Coronary artery (tissue), 2 donors: ENCODE measurements around the gene RICTOR.
"Not testable (repeated sequence)": the region's sequence is repeated elsewhere in the genome, so short reads cannot be mapped to it uniquely, and the experiment has no call there.

Experiments
- DNase-seq: peaks from one replicate; pipeline ENCODE4 v3.0.0-alpha.2; 2017; ENCODE audit warnings: low spot score
- H3K27ac ChIP-seq, 2 donors: fragments of 200-600 bp; sonication (generic); one replicate each; pipeline ENCODE4 v1.5.1; 2016 to 2019
- H3K4me3 ChIP-seq: fragments of 200-600 bp; sonication (generic); 2 replicates; pipeline ENCODE4 v1.5.1; 2016; ENCODE audit warnings: mild to moderate bottlenecking, moderate library complexity
- CTCF ChIP-seq: fragments of 200-600 bp; sonication (generic); IDR thresholded peaks from one replicate; pipeline ENCODE4 v1.5.1; 2019; ENCODE audit warnings: antibody characterized with exemption

The RICTOR gene

DNA sequence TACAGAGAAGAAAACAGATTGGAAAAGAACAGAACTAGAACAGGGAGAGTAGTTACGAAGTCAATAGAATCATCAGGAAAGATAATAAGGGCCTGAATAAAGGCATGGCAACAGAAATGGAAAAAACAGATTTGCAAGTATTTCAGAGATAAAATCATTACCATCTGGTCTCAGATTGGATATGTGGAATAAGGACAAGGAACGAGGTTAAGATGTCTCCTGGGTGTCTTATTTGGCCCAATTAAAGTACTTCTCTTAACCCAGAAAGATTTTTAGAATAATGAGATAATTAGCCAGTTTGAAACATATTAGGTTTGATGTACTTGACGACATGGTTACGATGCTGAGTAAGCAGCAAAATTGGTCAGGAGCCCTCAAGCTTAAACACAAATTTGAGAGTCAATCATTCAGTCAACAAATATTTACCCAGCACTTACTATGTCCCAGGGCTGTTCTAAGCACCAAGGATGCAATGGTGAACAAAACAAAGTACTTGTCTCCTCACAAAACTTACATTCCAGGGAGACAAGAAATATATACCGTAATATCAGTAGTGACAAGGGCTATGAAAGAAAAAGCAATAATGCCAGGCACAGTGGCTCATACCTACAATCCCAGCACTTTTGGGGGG is 18.3 kb downstream of the RICTOR start:
- Histone ChIP-seq H3K4me3 (no peak overlapping the region), H3K27ac (no peak overlapping the region)
- DNase-seq, result no peak
- no peak for TF ChIP-seq CTCF

DNA sequence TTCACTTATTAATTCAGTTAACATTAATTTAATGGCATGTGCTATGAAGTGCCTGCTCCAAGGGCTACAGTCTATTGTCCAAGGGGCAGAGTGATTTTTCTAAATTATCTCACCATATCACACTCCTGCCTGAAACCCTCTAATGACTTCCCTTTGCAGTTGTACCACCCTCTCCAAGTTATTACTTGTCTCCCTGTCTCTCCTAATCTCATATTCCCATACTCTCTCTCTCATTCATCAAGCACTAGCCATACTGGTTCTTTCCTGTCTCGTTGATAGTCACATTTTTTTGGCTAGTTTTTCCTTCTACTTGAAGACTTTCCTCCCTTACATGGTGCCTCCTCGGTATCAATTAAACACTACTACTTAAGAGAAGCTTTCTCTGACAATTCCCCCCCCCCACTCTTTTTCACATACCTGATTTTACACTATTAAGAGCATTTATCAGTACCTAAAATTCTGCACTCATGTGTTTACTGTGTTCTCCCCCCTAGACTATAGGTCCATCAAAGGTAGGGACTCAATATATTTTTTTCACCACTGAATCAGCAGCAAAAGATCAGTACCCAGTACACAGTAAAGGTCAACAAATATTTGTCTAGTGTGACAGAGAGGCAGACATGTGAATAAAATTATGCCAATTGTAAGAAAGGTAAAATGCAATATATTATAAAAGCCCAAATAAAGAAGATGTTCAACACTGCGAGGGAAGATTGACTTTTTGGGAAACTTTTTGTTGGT is 19.0 kb downstream of the RICTOR start:
- no peak overlapping the region for H3K4me3 ChIP-seq
- DNase-seq, result no peak
- no peak overlapping the region for H3K27ac ChIP-seq
- TF ChIP-seq CTCF, result no peak

DNA sequence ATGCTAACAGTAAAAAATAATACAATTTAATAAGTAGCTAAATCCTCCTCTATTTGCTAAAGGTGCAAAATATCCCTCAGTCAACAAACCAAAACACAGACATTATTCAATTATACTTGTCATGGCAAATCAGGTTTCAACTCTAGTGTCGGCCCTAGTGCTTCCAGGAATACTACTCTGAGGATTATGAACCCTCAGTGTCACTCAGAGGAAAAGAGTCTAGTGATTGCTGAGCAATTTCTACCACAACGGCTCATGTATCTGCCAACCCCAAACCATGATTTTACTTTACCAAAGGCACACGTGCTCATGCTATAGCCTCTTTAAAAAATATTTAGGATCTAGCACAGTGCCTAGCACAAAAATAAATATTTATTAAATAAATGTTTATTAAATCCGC is 21.0 kb downstream of the RICTOR start:
- TF ChIP-seq CTCF, result no peak

DNA sequence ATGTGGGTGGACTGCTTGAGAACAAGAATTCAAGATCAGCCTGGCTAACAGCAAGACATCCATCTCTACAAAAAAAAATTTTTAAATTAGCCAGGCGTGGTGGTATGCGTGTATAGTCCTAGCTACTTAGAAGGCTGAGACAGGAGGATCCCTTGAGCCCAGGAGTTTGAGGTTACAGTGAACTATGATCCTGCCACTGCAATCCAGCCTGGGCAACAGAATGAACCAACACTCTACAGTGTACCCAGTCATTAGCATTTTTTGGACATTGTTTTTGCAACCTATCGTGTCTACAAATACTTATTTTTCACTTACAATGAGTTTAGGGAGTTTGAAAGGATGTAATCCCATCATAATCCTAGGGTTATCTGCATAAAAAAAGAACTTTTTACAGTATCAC is 22.1 kb downstream of the RICTOR start:
- DNase-seq, result no peak
- TF ChIP-seq CTCF, result no peak
- no peak overlapping the region for H3K27ac ChIP-seq
- no peak overlapping the region for H3K4me3 ChIP-seq

More for the DNA sequence above, 21.0 kb downstream of the RICTOR start:
- Histone ChIP-seq H3K4me3 (no peak overlapping the region), H3K27ac (no peak overlapping the region)
- DNase-seq, result no peak

GRCh38 chr5:39049315-39049714 is 24.9 kb downstream of the RICTOR start:
- H3K27ac ChIP-seq, result no peak overlapping the region
- no peak for TF ChIP-seq CTCF
- no peak for DNase-seq
- no peak overlapping the region for H3K4me3 ChIP-seq

DNA sequence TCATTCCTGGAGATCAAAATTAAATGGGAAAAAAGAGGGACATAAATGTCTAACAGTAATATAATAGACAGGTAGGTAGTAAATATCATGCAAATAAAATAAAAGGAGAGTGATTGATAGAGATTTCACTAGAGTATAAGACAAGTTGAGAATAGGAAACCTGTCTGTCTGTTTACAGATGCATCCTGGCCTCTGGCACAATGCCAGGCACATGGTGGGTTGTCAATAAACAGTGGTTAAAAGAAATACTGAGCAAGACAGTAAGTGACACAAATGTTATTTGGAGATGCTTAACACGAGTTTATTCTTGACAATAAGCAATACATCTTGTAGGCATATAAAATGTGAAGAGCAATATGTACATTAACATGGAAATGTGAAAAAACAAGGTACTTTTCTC is 33.3 kb downstream of the RICTOR start:
- Histone ChIP-seq H3K4me3 (no peak overlapping the region), H3K27ac (no peak overlapping the region)
- no peak for TF ChIP-seq CTCF
- DNase-seq, result no peak

DNA sequence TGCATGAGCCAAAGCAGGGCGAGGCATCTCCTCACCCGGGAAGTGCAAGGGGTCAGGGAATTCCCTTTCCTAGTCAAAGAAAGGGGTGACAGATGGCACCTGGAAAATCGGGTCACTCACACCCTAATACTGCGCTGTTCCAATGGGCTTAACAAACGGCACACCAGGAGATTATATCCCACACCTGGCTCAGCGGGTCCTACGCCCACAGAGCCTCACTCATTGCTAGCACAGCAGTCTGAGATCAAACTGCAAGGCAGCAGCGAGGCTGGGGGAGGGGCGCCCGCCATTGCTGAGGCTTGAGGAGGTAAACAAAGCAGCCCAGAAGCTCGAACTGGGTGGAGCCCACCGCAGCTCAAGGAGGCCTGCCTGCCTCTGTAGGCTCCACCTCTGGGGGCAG is 39.7 kb downstream of the RICTOR start:
- H3K4me3 ChIP-seq, DNase-seq, H3K27ac ChIP-seq: not testable (repeated sequence)
